ENCODE results near the gene MICAL2.

Gene MICAL2

GRCh38 chr11:12141283-12141682 is 30.9 kb downstream of the MICAL2 start:
- H3K9me3 ChIP-seq (ENCODE audit: insufficient read depth, low read depth, low read length): no peaks in the 10 kb centered on the region
- H2BK5ac ChIP-seq (ENCODE audit: low read depth, low read length, poor library complexity): no peak overlapping the region
- H3K4me3 ChIP-seq (ENCODE audit: low read depth, low read length): no peak overlapping the region
- H2BK120ac ChIP-seq (ENCODE audit: insufficient read depth, low read length, poor library complexity): no peak overlapping the region
- peaks cover 23 to 26% of the 10 kb centered on the region in 2 experiments for H3K4me1 ChIP-seq (ENCODE audit: control insufficient read depth in 1 of 2, insufficient read depth in 2 of 2, low read length in 2 of 2)
- peaks cover 5% of the 10 kb centered on the region for H3K79me1 ChIP-seq (ENCODE audit: low read length)
- no peaks in the 10 kb centered on the region for H3K79me2 ChIP-seq (ENCODE audit: control insufficient read depth, insufficient read depth, low read length, poor library complexity)
- no peak overlapping the region for H2BK12ac ChIP-seq (ENCODE audit: low read length)
- DNase-seq: no peak
- H4K8ac ChIP-seq (ENCODE audit: low read depth, low read length): no peak overlapping the region
- no peaks in the 10 kb centered on the region for H3K27me3 ChIP-seq (ENCODE audit: insufficient read depth, low read length)
- no peak overlapping the region for H4K91ac ChIP-seq (ENCODE audit: low read depth, low read length)
- no peak overlapping the region for H3K23ac ChIP-seq (ENCODE audit: low read length)
- no peak overlapping the region for H3K27ac ChIP-seq (ENCODE audit: low read depth, low read length)
- no peak overlapping the region for H3K9ac ChIP-seq (ENCODE audit: low read length)
- no peak overlapping the region for H3K14ac ChIP-seq (ENCODE audit: low read length)
- no peak overlapping the region for H4K12ac ChIP-seq (ENCODE audit: low read depth, low read length)
- H2AK5ac ChIP-seq (ENCODE audit: low read length): no peak overlapping the region
- WGBS (ENCODE audit: extremely low coverage, insufficient coverage, insufficient read length): no CpG with 5 or more reads among the region's 1 CpG
- no peak overlapping the region for H2AFZ ChIP-seq (ENCODE audit: insufficient read depth, low read length, poor library complexity)
- H3K4me2 ChIP-seq (ENCODE audit: low read length): no peak overlapping the region
- H3K36me3 ChIP-seq (ENCODE audit: control insufficient read depth in 1 of 2, insufficient read depth in 2 of 2, low read length in 2 of 2): peaks cover 2 to 6% of the 10 kb centered on the region in 2 experiments
- no peak overlapping the region for H3K18ac ChIP-seq (ENCODE audit: low read length)
- H3K4ac ChIP-seq (ENCODE audit: low read depth, low read length): no peak overlapping the region

GRCh38 chr11:12142176-12142575 is 31.8 kb downstream of the MICAL2 start:
- Histone ChIP-seq H3K36me3 (ENCODE audit: control insufficient read depth in 1 of 2, insufficient read depth in 2 of 2, low read length in 2 of 2) (peaks cover 2 to 6% of the 10 kb centered on the region in 2 experiments), H3K18ac (ENCODE audit: low read length) (no peak overlapping the region), H3K9ac (ENCODE audit: low read length) (no peak overlapping the region), H2AK5ac (ENCODE audit: low read length) (no peak overlapping the region), H2BK12ac (ENCODE audit: low read length) (no peak overlapping the region), H3K79me1 (ENCODE audit: low read length) (peaks cover 5% of the 10 kb centered on the region), H4K8ac (ENCODE audit: low read depth, low read length) (no peak overlapping the region), H2AFZ (ENCODE audit: insufficient read depth, low read length, poor library complexity) (no peak overlapping the region), H4K91ac (ENCODE audit: low read depth, low read length) (no peak overlapping the region), H3K14ac (ENCODE audit: low read length) (no peak overlapping the region), H3K4me2 (ENCODE audit: low read length) (no peak overlapping the region), H2BK5ac (ENCODE audit: low read depth, low read length, poor library complexity) (no peak overlapping the region), H3K4ac (ENCODE audit: low read depth, low read length) (no peak overlapping the region), H3K27ac (ENCODE audit: low read depth, low read length) (no peak overlapping the region), H4K12ac (ENCODE audit: low read depth, low read length) (no peak overlapping the region), H3K79me2 (ENCODE audit: control insufficient read depth, insufficient read depth, low read length, poor library complexity) (no peaks in the 10 kb centered on the region), H3K27me3 (ENCODE audit: insufficient read depth, low read length) (no peaks in the 10 kb centered on the region), H2BK120ac (ENCODE audit: insufficient read depth, low read length, poor library complexity) (no peak overlapping the region), H3K4me1 (ENCODE audit: control insufficient read depth in 1 of 2, insufficient read depth in 2 of 2, low read length in 2 of 2) (peaks cover 23 to 26% of the 10 kb centered on the region in 2 experiments), H3K9me3 (ENCODE audit: insufficient read depth, low read depth, low read length) (no peaks in the 10 kb centered on the region), H3K23ac (ENCODE audit: low read length) (no peak overlapping the region), H3K4me3 (ENCODE audit: low read depth, low read length) (no peak overlapping the region)
- WGBS (ENCODE audit: extremely low coverage, insufficient coverage, insufficient read length): no CpG with 5 or more reads among the region's 2 CpGs
- DNase-seq: no peak

GRCh38 chr11:12142909-12143308 is 32.5 kb downstream of the MICAL2 start:
- H3K27ac ChIP-seq (ENCODE audit: low read depth, low read length): peak overlapping the region; percentile 6
- H2BK12ac ChIP-seq (ENCODE audit: low read length): peak overlapping the region; percentile 37
- no peaks in the 10 kb centered on the region for H3K27me3 ChIP-seq (ENCODE audit: insufficient read depth, low read length)
- H3K4me1 ChIP-seq (ENCODE audit: control insufficient read depth in 1 of 2, insufficient read depth in 2 of 2, low read length in 2 of 2): peaks cover 23 to 26% of the 10 kb centered on the region in 2 experiments
- H2BK5ac ChIP-seq (ENCODE audit: low read depth, low read length, poor library complexity): peak overlapping the region; percentile 43
- DNase-seq: peak in 1 of 2 donors; percentile 30
- H3K36me3 ChIP-seq (ENCODE audit: control insufficient read depth in 1 of 2, insufficient read depth in 2 of 2, low read length in 2 of 2): peaks cover 2 to 6% of the 10 kb centered on the region in 2 experiments
- H4K91ac ChIP-seq (ENCODE audit: low read depth, low read length): peak overlapping the region; percentile 63
- H3K4me2 ChIP-seq (ENCODE audit: low read length): no peak overlapping the region
- no peak overlapping the region for H3K4ac ChIP-seq (ENCODE audit: low read depth, low read length)
- H3K23ac ChIP-seq (ENCODE audit: low read length): no peak overlapping the region
- H3K9me3 ChIP-seq (ENCODE audit: insufficient read depth, low read depth, low read length): no peaks in the 10 kb centered on the region
- no peak overlapping the region for H3K4me3 ChIP-seq (ENCODE audit: low read depth, low read length)
- H4K12ac ChIP-seq (ENCODE audit: low read depth, low read length): no peak overlapping the region
- H3K14ac ChIP-seq (ENCODE audit: low read length): peak overlapping the region; percentile 24
- no peak overlapping the region for H2AFZ ChIP-seq (ENCODE audit: insufficient read depth, low read length, poor library complexity)
- H2AK5ac ChIP-seq (ENCODE audit: low read length): no peak overlapping the region
- WGBS (ENCODE audit: extremely low coverage, insufficient coverage, insufficient read length): no CpG with 5 or more reads among the region's 3 CpGs
- H3K79me1 ChIP-seq (ENCODE audit: low read length): peaks cover 5% of the 10 kb centered on the region
- H3K79me2 ChIP-seq (ENCODE audit: control insufficient read depth, insufficient read depth, low read length, poor library complexity): no peaks in the 10 kb centered on the region
- peak overlapping the region; percentile 21 for H2BK120ac ChIP-seq (ENCODE audit: insufficient read depth, low read length, poor library complexity)
- no peak overlapping the region for H3K9ac ChIP-seq (ENCODE audit: low read length)
- H3K18ac ChIP-seq (ENCODE audit: low read length): peak overlapping the region; percentile 19
- peak overlapping the region; percentile 60 for H4K8ac ChIP-seq (ENCODE audit: low read depth, low read length)

GRCh38 chr11:12143461-12144258 is 33.3 kb downstream of the MICAL2 start:
- Histone ChIP-seq H3K36me3 (ENCODE audit: control insufficient read depth in 1 of 2, insufficient read depth in 2 of 2, low read length in 2 of 2) (peaks cover 0 to 3% of the 10 kb centered on the region in 2 experiments), H3K18ac (ENCODE audit: low read length) (no peak overlapping the region), H4K12ac (ENCODE audit: low read depth, low read length) (no peak overlapping the region), H3K4ac (ENCODE audit: low read depth, low read length) (no peak overlapping the region), H4K91ac (ENCODE audit: low read depth, low read length) (no peak overlapping the region), H3K23ac (ENCODE audit: low read length) (no peak overlapping the region), H4K8ac (ENCODE audit: low read depth, low read length) (no peak overlapping the region), H3K27ac (ENCODE audit: low read depth, low read length) (peak overlapping the region; percentile 55), H2BK12ac (ENCODE audit: low read length) (no peak overlapping the region), H2AK5ac (ENCODE audit: low read length) (no peak overlapping the region), H3K4me1 (ENCODE audit: control insufficient read depth in 1 of 2, insufficient read depth in 2 of 2, low read length in 2 of 2) (peaks cover 17 to 20% of the 10 kb centered on the region in 2 experiments), H3K9ac (ENCODE audit: low read length) (no peak overlapping the region), H3K27me3 (ENCODE audit: insufficient read depth, low read length) (no peaks in the 10 kb centered on the region), H3K14ac (ENCODE audit: low read length) (no peak overlapping the region), H3K79me2 (ENCODE audit: control insufficient read depth, insufficient read depth, low read length, poor library complexity) (no peaks in the 10 kb centered on the region), H3K4me3 (ENCODE audit: low read depth, low read length) (no peak overlapping the region), H2AFZ (ENCODE audit: insufficient read depth, low read length, poor library complexity) (no peak overlapping the region), H3K79me1 (ENCODE audit: low read length) (peaks cover 5% of the 10 kb centered on the region), H2BK5ac (ENCODE audit: low read depth, low read length, poor library complexity) (no peak overlapping the region), H2BK120ac (ENCODE audit: insufficient read depth, low read length, poor library complexity) (no peak overlapping the region), H3K4me2 (ENCODE audit: low read length) (no peak overlapping the region), H3K9me3 (ENCODE audit: insufficient read depth, low read depth, low read length) (no peaks in the 10 kb centered on the region)
- DNase-seq: peak; percentile 30 to 70
- no CpG with 5 or more reads among the region's 7 CpGs for WGBS (ENCODE audit: extremely low coverage, insufficient coverage, insufficient read length)

Data from trophoblast cell (in vitro differentiated cells and primary cell).